Activated B cell treated with CpG ODN at 0.5 μM for 24 hours (primary cell): Measurements from ENCODE around the gene BBS5. TPM values are rescaled to one million over a fixed set of nuclear protein-coding genes. Genes with fewer than 3 reads are reported as not detected.
A peak's percentile ranks its signal among the peaks of the same experiment; 100 is the strongest.
"Not testable (repeated sequence)": the region's sequence is repeated elsewhere in the genome, so short reads cannot be mapped to it uniquely, and the experiment has no call there.

ENCODE experiments used
- ATAC-seq: fragments of 200-7000 bp; cut with Tn5 transposase; one replicate; pipeline ENCODE4 v1.10.0; 2021; ENCODE audit warnings: low read depth, mild to moderate bottlenecking, moderate library complexity
- CTCF ChIA-PET: fragments of 350-600 bp; sonication (Branson Sonifier 250); formaldehyde crosslinking; loops from one replicate; lab custom pipeline; 2021; ENCODE audit warnings: antibody characterized with exemption; lab: Charles Lee
- POLR2A ChIA-PET: fragments of 350-600 bp; sonication (Branson Sonifier 250); formaldehyde crosslinking; loops from one replicate; lab custom pipeline; 2021; ENCODE audit warnings: antibody characterized with exemption; lab: Charles Lee
- DNase-seq: peaks from one replicate; pipeline ENCODE4 v3.0.0; 2022
- H3K27ac Mint-ChIP-seq: one replicate; pipeline ENCODE4 v1.8.0; 2020; ENCODE audit warnings: mixed read lengths
- H3K27me3 Mint-ChIP-seq: one replicate; pipeline ENCODE4 v1.8.0; 2021; ENCODE audit warnings: mixed read lengths
- H3K36me3 Mint-ChIP-seq: one replicate; pipeline ENCODE4 v1.8.0; 2021; ENCODE audit warnings: low read depth, mixed read lengths
- H3K4me1 Mint-ChIP-seq: one replicate; pipeline ENCODE4 v1.8.0; 2021; ENCODE audit warnings: mixed read lengths
- H3K4me3 Mint-ChIP-seq: one replicate; pipeline ENCODE4 v1.8.0; 2020; ENCODE audit warnings: mild to moderate bottlenecking, mixed read lengths
- H3K9me3 Mint-ChIP-seq: one replicate; pipeline ENCODE4 v1.8.0; 2020; ENCODE audit warnings: mixed read lengths
- CTCF ChIP-seq: fragments of 200-600 bp; IDR thresholded peaks from one replicate; pipeline ENCODE4 v1.8.0; 2022; ENCODE audit warnings: antibody characterized with exemption, mild to moderate bottlenecking
- intact Hi-C: fragments of 100-400 bp; cut with micrococcal nuclease; formaldehyde crosslinking; loops from one replicate; pipeline ENCODE4 v1.15.1; 2024
- total RNA-seq: library from RNA; stranded (reverse); gene quantifications from 2 replicates; pipeline ENCODE4 v1.2.3, GENCODE V29; 2022

Gene BBS5
- 2.3 and 2.8 TPM in 2 replicates for total RNA-seq

DNA sequence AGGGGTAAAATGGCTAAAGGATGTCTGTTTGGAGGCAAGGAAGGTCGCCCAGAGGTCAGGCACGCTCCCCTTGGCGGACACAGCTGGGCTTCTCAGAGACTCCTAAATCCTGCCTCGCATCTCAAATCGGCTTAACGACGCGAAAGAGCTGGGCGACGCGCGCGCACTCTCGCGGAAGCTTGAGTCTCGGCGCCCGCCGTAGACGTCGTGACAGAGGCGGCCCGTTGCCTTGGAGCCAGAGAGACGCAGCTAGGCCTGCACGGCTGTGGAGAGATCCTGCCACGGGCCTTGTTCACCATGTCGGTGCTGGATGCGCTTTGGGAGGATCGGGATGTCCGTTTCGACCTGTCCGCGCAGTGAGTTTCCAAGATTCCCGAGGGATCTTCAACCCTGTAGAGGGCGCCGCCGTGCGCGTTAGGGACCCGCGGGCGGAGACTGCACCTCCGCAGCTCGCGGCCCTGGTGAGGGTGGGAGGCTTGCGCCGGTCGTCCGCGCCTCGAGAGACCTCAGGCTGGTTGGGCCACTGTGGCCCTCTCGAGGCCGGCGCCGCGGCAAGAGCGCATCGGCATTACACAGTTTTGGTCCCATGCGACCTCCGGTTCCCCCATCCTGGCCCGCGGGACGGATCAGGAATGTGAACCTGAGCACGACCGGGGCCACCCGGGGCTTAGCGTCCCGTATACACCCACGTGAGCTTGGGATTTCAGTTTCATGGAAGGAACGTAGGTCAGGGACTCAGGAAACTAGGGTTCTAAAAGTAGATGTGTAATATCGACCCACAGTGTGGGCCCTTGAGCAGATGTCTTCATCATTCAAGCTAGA lies at the start of gene BBS5:
Gene BBS5 (plus strand): TSS at position 238 of the 822 bp plus-strand sequence. CDS start 60 bp downstream, at position 298.
- CTCF ChIA-PET: interaction anchor here (0.9 kb wide), 1 partner anchor 16 kb away, joined by 3 read pairs; no protein-coding TSS in a partner anchor
- Mint-ChIP-seq H3K27me3 (no peaks in the 10 kb centered on the region), H3K27ac (peak within 1 kb of the TSS; percentile 24), H3K4me3 (peak within 1 kb of the TSS; percentile 91), H3K9me3 (no peaks in the 10 kb centered on the region), H3K4me1 (peaks cover 10% of the 10 kb centered on the region), H3K36me3 (no peaks in the 10 kb centered on the region)
- DNase-seq: peak; percentile 55
- intact Hi-C loops: loop anchor here (1.0 to 5.0 kb wide), 3 partner anchors 93 to 348 kb away; partner anchors contain the start of genes CFAP210, FASTKD1, PHOSPHO2 and UBR3
- ATAC-seq: peak; percentile 95
- no peak for TF ChIP-seq CTCF
- POLR2A ChIA-PET: interaction anchor here (1.1 kb wide), 1 partner anchor 319 kb away, joined by 3 read pairs; the partner anchor contains the start of gene SSB

- POLR2A ChIA-PET, intact Hi-C loops: not testable (repeated sequence)
- H3K27me3 Mint-ChIP-seq: peaks cover 25% of the 10 kb centered on the region
Observed at GRCh38 chr2:169431772-169432171, 47.5 kb upstream of the BBS5 start.

GRCh38 chr2:169434236-169434635 lies 45.1 kb upstream of the BBS5 start:
- peaks cover 18% of the 10 kb centered on the region for H3K27me3 Mint-ChIP-seq
- POLR2A ChIA-PET, H3K4me1 Mint-ChIP-seq, ATAC-seq, H3K9me3 Mint-ChIP-seq, H3K36me3 Mint-ChIP-seq, CTCF ChIA-PET, H3K4me3 Mint-ChIP-seq, intact Hi-C loops, DNase-seq, H3K27ac Mint-ChIP-seq: not testable (repeated sequence)

More at GRCh38 chr2:169431772-169432171, 47.5 kb upstream of the BBS5 start:
- H3K4me3 Mint-ChIP-seq, H3K36me3 Mint-ChIP-seq, ATAC-seq, H3K27ac Mint-ChIP-seq, H3K4me1 Mint-ChIP-seq, DNase-seq, H3K9me3 Mint-ChIP-seq, CTCF ChIA-PET: not testable (repeated sequence)

GRCh38 chr2:169438466-169439072 lies 40.7 kb upstream of the BBS5 start:
- Mint-ChIP-seq H3K27ac (no peak overlapping the region), H3K27me3 (peaks cover 18% of the 10 kb centered on the region), H3K4me3 (no peak overlapping the region), H3K9me3 (no peaks in the 10 kb centered on the region), H3K36me3 (no peaks in the 10 kb centered on the region), H3K4me1 (no peaks in the 10 kb centered on the region)
- DNase-seq (no peak), ATAC-seq (no peak)
- no peak for TF ChIP-seq CTCF
- ChIA-PET CTCF (no interaction called here), POLR2A (no interaction called here)
- intact Hi-C loops: no loop called here

DNA sequence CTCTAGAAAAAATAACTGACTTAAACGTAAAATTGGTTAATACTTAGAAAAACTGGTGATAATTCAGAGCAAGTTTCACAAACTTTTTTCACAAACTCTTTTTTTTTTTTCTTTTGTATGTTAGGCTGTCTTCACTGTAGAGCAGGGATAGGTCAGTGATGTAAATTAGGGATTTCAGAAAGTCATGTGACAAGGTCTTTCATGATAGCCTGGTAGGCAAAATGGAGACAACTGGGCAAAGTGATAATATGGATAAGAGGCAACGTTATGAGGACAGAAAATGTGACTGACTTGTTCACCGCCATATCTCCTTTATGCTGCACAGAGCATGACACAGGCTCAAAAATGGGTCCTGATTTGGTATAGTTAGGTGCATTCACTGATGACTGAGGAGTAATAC lies 39.4 kb upstream of the BBS5 start:
- DNase-seq: no peak
- intact Hi-C loops: no loop called here
- ATAC-seq: no peak
- H3K27ac Mint-ChIP-seq: no peak overlapping the region
- CTCF ChIA-PET: no interaction called here
- no peaks in the 10 kb centered on the region for H3K4me1 Mint-ChIP-seq
- no peak overlapping the region for H3K4me3 Mint-ChIP-seq
- H3K27me3 Mint-ChIP-seq: peaks cover 19% of the 10 kb centered on the region
- no peaks in the 10 kb centered on the region for H3K9me3 Mint-ChIP-seq
- POLR2A ChIA-PET: no interaction called here
- TF ChIP-seq CTCF: no peak
- no peaks in the 10 kb centered on the region for H3K36me3 Mint-ChIP-seq

DNA sequence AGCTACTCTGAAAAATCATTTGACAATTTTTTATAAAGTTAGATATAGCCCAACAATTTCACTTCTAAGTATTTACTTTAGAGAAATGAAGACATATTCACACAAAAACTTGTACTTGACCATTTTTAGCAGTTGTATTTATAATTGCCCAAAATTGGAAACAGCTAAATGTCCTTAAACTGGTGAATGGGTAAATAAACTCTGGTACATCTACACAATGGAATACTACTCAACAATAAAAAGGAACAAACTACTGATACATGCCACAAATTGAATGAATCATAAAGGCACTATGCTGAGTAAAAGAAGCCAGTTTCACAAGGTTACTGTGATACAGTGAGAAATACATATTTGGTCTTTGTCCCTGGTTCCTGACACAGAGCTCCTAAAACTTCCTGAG lies 32.8 kb upstream of the BBS5 start:
- peaks cover 8% of the 10 kb centered on the region for H3K27me3 Mint-ChIP-seq
- H3K27ac Mint-ChIP-seq: no peak overlapping the region
- H3K4me3 Mint-ChIP-seq: no peak overlapping the region
- H3K9me3 Mint-ChIP-seq: no peaks in the 10 kb centered on the region
- intact Hi-C loops: no loop called here
- ATAC-seq: no peak
- TF ChIP-seq CTCF: no peak
- H3K4me1 Mint-ChIP-seq: no peaks in the 10 kb centered on the region
- no peaks in the 10 kb centered on the region for H3K36me3 Mint-ChIP-seq
- ChIA-PET CTCF (no interaction called here), POLR2A (no interaction called here)
- no peak for DNase-seq
